HG03442 (cell line): Measurements from ENCODE around the gene RAB8B.
"Not testable (repeated sequence)": the region's sequence is repeated elsewhere in the genome, so short reads cannot be mapped to it uniquely, and the experiment has no call there.

Source experiments
- ATAC-seq: cut with Tn5 transposase; IDR thresholded peaks from one replicate; pipeline ENCODE4 v1.9.1; 2021; ENCODE audit warnings: mild to moderate bottlenecking, moderate library complexity; ENCODE audit not compliant: unreplicated experiment

RAB8B gene

GRCh38 chr15:63203451-63204090 is 14.2 kb downstream of the RAB8B start:
- no peak for ATAC-seq

- no peak for ATAC-seq
These were observed 16.7 kb downstream of the RAB8B start for GRCh38 chr15:63206079-63206478.

GRCh38 chr15:63208824-63209223 is 19.4 kb downstream of the RAB8B start:
- ATAC-seq = not testable (repeated sequence)

GRCh38 chr15:63210151-63211091 is 21.0 kb downstream of the RAB8B start:
- ATAC-seq = no peak

- ATAC-seq = no peak
These were observed 21.7 kb downstream of the RAB8B start for GRCh38 chr15:63211092-63211490.

- ATAC-seq = no peak
These were observed 22.1 kb downstream of the RAB8B start for GRCh38 chr15:63211549-63211948.

- peak; percentile 41 for ATAC-seq
These were observed 22.9 kb downstream of the RAB8B start for GRCh38 chr15:63212050-63213004.

GRCh38 chr15:63218100-63218808 is 28.8 kb downstream of the RAB8B start:
- ATAC-seq = no peak

- ATAC-seq = no peak
These were observed 29.8 kb downstream of the RAB8B start for GRCh38 chr15:63219196-63219710.

- ATAC-seq = no peak
These were observed 31.9 kb downstream of the RAB8B start for GRCh38 chr15:63221346-63221745.

- ATAC-seq = no peak
These were observed 34.1 kb downstream of the RAB8B start for GRCh38 chr15:63223463-63223862.

- ATAC-seq = no peak
These were observed 36.0 kb downstream of the RAB8B start for GRCh38 chr15:63225381-63225780.

GRCh38 chr15:63226155-63226883 is 36.9 kb downstream of the RAB8B start:
- ATAC-seq = no peak

- ATAC-seq = no peak
These were observed 37.6 kb downstream of the RAB8B start for GRCh38 chr15:63226966-63227401.

- ATAC-seq = no peak
These were observed 38.3 kb downstream of the RAB8B start for GRCh38 chr15:63227689-63228088.

- no peak for ATAC-seq
These were observed 41.8 kb downstream of the RAB8B start for GRCh38 chr15:63231206-63231605.

GRCh38 chr15:63231706-63232105 is 42.3 kb downstream of the RAB8B start:
- no peak for ATAC-seq

GRCh38 chr15:63232405-63232804 is 43.0 kb downstream of the RAB8B start:
- no peak for ATAC-seq

GRCh38 chr15:63232943-63233342 is 43.5 kb downstream of the RAB8B start:
- ATAC-seq = no peak
